Pancreas (tissue), 10 donors: Measurements from ENCODE around the gene OR10R2. TPM values are rescaled to one million over a fixed set of nuclear protein-coding genes. Genes with fewer than 3 reads are reported as not detected.

Experiments
- ATAC-seq, 4 donors: fragments of 200-7000 bp; cut with Tn5 transposase; one replicate each; pipeline versions ENCODE4 v1.8.0 to v1.9.1; 2020; ENCODE audit warnings: mild to moderate bottlenecking in 4 of 4, moderate library complexity in 4 of 4
- DNase-seq, 6 donors: peaks; one replicate each; pipeline ENCODE4 v3.0.0-alpha.2; 2020
- FAIRE-seq: peaks from 2 replicates; lab custom pipeline; 2012; peaks lifted over from hg19 to GRCh38; lab: Jason Lieb, UNC
- H3K27ac ChIP-seq, 4 donors: fragments of 200-600 bp; sonication (generic); 1 replicate in 3 of 4; 2 replicates in 1 of 4; pipeline versions ENCODE4 v1.5.0 to v1.8.0; 2020
- H3K27me3 ChIP-seq, 4 donors: fragments of 200-600 bp; one replicate each; pipeline ENCODE4 v1.8.0; 2021
- H3K36me3 ChIP-seq, 3 donors: fragments of 200-600 bp; sonication (generic) in 1 of 3; one replicate each; pipeline versions ENCODE4 v1.5.0 to v1.8.0; 2020 to 2021
- H3K4me1 ChIP-seq, 3 donors: fragments of 200-600 bp; one replicate each; pipeline ENCODE4 v1.8.0; 2021
- H3K4me3 ChIP-seq, 4 donors: fragments of 200-600 bp; sonication (generic) in 2 of 4; one replicate each; pipeline versions ENCODE4 v1.5.0 to v1.8.0; 2020 to 2021
- H3K9me3 ChIP-seq, 4 donors: fragments of 200-600 bp; one replicate each; pipeline ENCODE4 v1.8.0; 2021
- WGBS, 2 donors: extraction: QIAGEN DNeasy Blood & Tissue Kit; methylation state at CpG; one replicate each; pipeline ENCODE4 v1.1.7; 2013; 5-methylcytosine and 5-hydroxymethylcytosine counted together
- intact Hi-C, 3 donors: fragments of 100-400 bp; cut with DNase I; formaldehyde crosslinking; loops; one replicate each; pipeline versions ENCODE4 v1.11.1 to v1.14.2; 2022
- polyA plus RNA-seq, 2 donors: library from polyadenylated mRNA; stranded (reverse); fragments of 200-250 nt; gene quantifications; one replicate each; pipeline ENCODE4 v1.2.3, GENCODE V29; 2013
- total RNA-seq, 6 donors: library from RNA; stranded (reverse); fragmentation: NEBNext Ultra II Directional in 4 of 6; extraction: Animal tissue kit (Norgen Biotek cat#: 25700) in 4 of 6; gene quantifications; one replicate each; pipeline versions ENCODE4 v1.2.1 to v1.2.4, GENCODE V29; 2021 to 2023
- TF ChIP-seq, protein P1 (sequence below), 4 donors: fragments of 200-600 bp; sonication (generic) in 3 of 4; IDR thresholded peaks; one replicate each; pipeline versions ENCODE4 v1.5.0 to v1.8.0; 2021; ENCODE audit warnings: antibody characterized with exemption in 4 of 4
- donor health status: healthy with polysubstance abuse.
- donor health status: DM: no; HTN: no; CAD: no; lungs with moderate emphysema.
- donor health status: DM: no; HTN: no; CAD: no.
- donor health status: control.
- donor health status: control.
- donor health status: Bipolar disorder and iron deficiency.
- donor health status: DM: yes; HTN: yes; CAD: no.
- donor health status: DM: no; HTN: no; CAD: no.
- donor health status: DM: no; HTN: no; CAD: no.
- donor health status: DM: yes; HTN: yes; CAD: no.

The OR10R2 gene
- total and polyA plus RNA-seq, 8 donors: not detected

DNA sequence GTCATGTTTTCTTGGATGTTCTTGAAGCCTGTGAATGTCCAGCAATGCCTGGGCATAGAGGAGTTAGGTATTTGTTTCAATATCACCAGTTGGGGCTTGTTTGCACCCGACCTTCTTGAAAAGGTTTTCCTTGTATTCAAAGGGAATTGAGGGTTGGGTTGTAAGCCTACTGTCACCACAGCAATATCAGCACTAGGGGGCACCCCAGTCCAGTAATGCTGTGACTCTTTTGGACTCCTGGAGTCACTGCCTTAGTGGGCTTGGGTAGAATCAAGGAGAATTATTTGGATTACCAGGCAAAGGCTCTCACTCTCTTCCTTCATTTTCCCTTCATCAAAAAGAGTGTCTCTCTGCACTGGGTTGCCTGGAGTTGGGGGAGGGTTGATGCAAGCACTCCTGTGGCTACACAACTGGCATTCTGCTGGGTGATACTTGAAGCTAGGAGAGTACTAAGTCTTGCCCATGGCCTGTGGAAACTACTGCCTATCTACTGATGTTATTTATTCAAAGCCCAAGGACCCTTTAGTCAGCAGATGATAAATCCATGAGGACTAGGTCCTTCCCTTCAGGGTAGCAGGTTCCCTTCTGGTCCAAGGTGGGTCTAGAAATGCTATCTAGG is 34.5 kb downstream of the OR10R2 start:
- intact Hi-C loops: no loop called here
- no peak for ATAC-seq
- no peaks in the 10 kb centered on the region for H3K36me3 ChIP-seq
- H3K9me3 ChIP-seq: no peaks in the 10 kb centered on the region
- DNase-seq: no peak
- TF ChIP-seq, protein P1, sequence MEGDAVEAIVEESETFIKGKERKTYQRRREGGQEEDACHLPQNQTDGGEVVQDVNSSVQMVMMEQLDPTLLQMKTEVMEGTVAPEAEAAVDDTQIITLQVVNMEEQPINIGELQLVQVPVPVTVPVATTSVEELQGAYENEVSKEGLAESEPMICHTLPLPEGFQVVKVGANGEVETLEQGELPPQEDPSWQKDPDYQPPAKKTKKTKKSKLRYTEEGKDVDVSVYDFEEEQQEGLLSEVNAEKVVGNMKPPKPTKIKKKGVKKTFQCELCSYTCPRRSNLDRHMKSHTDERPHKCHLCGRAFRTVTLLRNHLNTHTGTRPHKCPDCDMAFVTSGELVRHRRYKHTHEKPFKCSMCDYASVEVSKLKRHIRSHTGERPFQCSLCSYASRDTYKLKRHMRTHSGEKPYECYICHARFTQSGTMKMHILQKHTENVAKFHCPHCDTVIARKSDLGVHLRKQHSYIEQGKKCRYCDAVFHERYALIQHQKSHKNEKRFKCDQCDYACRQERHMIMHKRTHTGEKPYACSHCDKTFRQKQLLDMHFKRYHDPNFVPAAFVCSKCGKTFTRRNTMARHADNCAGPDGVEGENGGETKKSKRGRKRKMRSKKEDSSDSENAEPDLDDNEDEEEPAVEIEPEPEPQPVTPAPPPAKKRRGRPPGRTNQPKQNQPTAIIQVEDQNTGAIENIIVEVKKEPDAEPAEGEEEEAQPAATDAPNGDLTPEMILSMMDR (IDR thresholded peaks at IDR 0.05): no peak
- H3K4me1 ChIP-seq: no peaks in the 10 kb centered on the region
- no peaks in the 10 kb centered on the region for H3K27me3 ChIP-seq
- no peak overlapping the region for H3K27ac ChIP-seq
- 14 to 26% methylated on average over 1 of the region's 1 CpG for WGBS, 2 donors
- no peak for FAIRE-seq
- H3K4me3 ChIP-seq: no peak overlapping the region

DNA sequence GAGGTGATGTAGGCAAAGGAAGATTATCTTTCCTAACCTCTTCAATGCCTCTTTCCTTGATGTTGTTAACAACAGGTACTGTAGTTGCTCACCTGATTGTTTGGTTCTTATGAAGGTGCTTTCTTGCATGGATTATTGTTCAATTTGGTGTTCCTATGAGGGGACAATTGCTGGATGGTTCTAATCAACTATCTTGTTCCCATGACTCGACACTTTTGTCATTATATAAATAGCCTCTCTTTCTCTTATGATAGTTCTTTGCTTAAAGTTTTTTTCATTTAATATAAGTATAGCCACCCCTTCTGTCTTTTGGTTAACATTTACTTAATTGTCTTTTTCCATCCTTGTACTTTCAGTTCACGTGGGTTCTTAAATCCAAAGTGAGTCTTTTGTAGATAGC is 35.5 kb downstream of the OR10R2 start:
- FAIRE-seq: no peak
- H3K27me3 ChIP-seq: no peaks in the 10 kb centered on the region

DNA sequence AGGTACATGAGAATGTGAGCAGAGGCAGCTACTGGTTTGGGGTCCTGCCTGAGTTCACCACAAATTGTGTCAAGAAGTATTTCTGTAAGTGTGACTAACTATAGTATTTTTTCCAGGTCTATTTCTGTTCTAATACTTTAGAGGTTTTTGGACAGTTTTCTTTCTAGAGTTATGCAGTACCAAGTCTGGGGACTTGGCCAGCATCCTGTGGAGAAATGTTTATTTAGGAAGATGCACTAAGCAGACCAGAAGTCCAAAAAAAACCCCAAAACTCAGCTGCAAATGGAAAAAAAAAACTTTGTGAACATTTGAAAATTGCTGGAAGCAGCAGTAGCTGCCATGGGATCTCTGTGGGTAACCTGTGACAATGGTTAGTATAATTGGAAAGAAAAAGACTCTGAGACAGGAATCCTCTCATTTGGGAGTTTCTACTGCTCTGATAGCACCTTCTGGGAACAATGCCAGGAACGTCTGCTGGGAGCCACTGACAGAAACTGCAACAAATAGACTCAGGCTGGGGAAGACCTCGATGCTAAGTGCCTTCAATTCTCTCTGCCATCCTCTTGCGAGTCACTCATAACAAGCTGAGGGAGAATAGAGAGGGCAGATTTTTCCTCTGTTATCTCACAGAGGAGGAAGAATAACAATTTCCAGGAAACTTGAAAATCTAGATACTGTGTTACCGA is 37.6 kb downstream of the OR10R2 start:
- 26 to 33% methylated on average over 4 of the region's 4 CpGs for WGBS, 2 donors
- H3K9me3 ChIP-seq: no peaks in the 10 kb centered on the region
- no peak for FAIRE-seq
- H3K27ac ChIP-seq: no peak overlapping the region
- TF ChIP-seq, protein P1 (IDR thresholded peaks at IDR 0.05): no peak
- H3K4me3 ChIP-seq: no peak overlapping the region
- no peaks in the 10 kb centered on the region for H3K4me1 ChIP-seq
- no peaks in the 10 kb centered on the region for H3K27me3 ChIP-seq
- intact Hi-C loops: no loop called here
- ATAC-seq: no peak
- H3K36me3 ChIP-seq: no peaks in the 10 kb centered on the region
- DNase-seq: no peak

More for the DNA sequence above, 35.5 kb downstream of the OR10R2 start:
- Histone ChIP-seq H3K4me1 (no peaks in the 10 kb centered on the region), H3K9me3 (no peaks in the 10 kb centered on the region), H3K27ac (no peak overlapping the region), H3K4me3 (no peak overlapping the region), H3K36me3 (no peaks in the 10 kb centered on the region)
- WGBS, 2 donors: 62% methylated on average over 2 of the region's 2 CpGs
- no peak for DNase-seq
- TF ChIP-seq, protein P1 (IDR thresholded peaks at IDR 0.05): no peak
- ATAC-seq: no peak
- intact Hi-C loops: no loop called here

DNA sequence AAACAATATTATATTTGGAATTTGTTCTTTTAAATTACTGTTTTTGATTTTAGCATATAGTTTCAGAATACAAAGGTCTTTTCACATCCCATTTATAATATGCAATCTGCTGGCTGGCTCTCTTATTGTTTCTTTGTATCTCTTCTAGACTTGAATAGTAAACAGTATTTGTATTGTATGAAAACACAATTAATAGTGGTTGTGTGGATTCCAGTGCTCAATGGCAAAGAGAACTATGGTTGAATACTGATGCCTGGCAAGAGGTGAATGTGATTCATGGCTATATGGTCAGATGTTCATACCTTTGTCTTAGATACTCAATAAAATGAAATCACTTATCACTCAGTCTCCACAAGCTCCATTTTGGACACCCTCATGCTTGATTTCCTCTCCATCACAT is 44.9 kb downstream of the OR10R2 start:
- no peak for DNase-seq

More for the DNA sequence above, 44.9 kb downstream of the OR10R2 start:
- no peaks in the 10 kb centered on the region for H3K27me3 ChIP-seq
- H3K36me3 ChIP-seq: no peaks in the 10 kb centered on the region
- no peaks in the 10 kb centered on the region for H3K9me3 ChIP-seq
- ATAC-seq: no peak
- H3K4me3 ChIP-seq: no peak overlapping the region
- no peak overlapping the region for H3K27ac ChIP-seq
- intact Hi-C loops: no loop called here
- TF ChIP-seq, protein P1 (IDR thresholded peaks at IDR 0.05): no peak
- no peak for FAIRE-seq
- H3K4me1 ChIP-seq: no peaks in the 10 kb centered on the region
